ENCODE results near the gene PNRC1.
"Not testable (repeated sequence)": the region's sequence is repeated elsewhere in the genome, so short reads cannot be mapped to it uniquely, and the experiment has no call there.

The PNRC1 gene

DNA sequence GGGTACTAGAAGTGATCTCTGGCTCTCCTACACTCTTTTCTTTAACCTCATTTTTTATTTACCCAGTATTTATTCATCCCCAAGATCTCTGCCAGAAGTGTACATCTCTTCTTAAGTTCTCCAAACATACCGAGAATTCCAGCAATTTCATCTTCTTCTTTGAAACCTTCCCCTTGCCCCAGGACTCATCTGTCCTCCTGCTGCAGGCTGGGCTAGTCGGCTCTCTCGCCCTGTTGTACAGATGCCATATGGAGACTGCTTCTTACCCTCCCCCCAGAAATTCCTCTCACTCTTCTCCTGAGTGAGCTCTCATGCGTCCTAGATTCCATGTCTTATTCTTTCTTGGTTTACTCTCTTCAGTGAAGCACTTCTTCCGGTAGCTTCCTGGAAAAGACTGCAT lies 21.9 kb upstream of the PNRC1 start:
- DNase-seq (ENCODE audit: low read depth in 2 of 3, low spot score in 1 of 3) = no peak

DNA sequence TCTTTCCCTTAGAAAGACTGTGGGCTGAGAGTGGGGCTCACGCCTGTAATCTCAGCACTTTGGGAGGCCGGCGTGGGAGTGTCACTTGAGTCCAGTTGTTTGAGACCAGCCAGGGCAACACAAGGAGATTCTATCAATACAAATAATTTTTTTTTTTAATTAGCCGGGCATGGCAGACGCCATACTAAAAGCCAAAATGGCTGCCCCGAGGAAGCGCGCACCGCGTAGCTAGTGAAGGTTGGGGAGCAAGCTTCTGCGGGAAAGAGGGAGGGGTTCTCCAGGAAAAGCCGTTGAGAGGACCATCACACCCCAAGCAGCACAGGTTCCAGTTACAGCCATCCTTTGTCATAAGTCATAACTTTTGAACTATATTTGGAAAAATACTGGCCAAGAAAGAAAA lies 21.3 kb upstream of the PNRC1 start:
- no peak for DNase-seq (ENCODE audit: low read depth in 2 of 3, low spot score in 1 of 3)

DNA sequence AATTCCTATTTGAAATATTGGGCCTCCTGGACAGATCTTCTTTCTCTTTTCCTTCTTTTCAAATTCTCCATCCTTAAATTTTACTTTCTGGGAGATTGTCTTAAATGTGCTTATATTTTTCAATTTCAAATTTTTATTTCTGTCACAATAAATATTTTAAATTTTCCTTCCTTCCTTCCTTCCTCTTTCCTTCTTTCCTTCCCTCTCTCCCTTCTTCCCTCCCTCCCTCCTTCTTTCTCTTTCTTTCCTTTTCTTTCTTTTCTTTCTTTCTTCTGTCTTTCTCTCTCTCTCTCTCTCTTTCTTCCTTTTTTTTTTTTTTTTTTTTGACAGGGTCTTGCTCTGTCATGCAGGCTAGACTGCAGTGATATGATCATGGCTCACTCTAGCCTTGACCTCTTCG lies 16.7 kb upstream of the PNRC1 start:
- no peak for DNase-seq (ENCODE audit: low read depth in 2 of 3, low spot score in 1 of 3)

DNA sequence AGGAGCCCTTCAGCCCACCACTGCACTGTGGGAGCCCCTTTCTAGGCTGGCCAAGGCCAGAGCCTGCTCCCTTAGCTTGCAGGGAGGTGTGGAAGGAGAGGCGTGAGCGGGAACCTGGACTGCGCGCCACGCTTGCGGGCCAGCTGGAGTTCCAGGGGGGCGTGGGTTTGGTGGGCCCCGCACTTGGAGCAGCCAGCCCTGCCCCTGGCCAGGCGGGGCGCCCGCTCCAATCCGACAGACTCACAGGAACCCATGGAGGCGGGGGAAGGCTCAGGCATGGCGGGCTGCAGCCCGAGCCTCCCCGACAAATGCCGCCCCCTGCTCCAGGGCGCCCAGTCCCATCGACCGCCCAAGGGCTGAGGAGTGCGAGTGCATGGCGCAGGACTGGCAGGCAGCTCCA lies 15.6 kb upstream of the PNRC1 start:
- not testable (repeated sequence) for DNase-seq (ENCODE audit: low read depth in 2 of 3, low spot score in 1 of 3)

DNA sequence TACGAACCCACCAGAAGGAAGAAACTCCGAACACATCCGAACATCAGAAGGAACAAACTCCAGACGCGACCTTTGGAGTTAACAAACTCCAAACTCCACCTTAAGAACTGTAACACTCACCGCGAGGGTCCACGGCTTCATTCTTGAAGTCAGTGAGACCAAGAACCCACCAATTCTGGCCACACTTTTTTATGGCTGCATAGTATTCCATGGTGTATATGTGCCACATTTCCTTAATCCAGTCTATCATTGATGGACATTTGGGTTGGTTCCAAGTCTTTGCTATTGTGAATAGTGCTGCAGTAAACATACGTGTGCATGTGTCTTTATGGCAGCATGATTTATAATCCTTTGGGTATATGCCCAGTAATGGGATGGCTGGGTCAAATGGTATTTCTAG lies 14.4 kb upstream of the PNRC1 start:
- not testable (repeated sequence) for DNase-seq (ENCODE audit: low read depth in 2 of 3, low spot score in 1 of 3)

DNA sequence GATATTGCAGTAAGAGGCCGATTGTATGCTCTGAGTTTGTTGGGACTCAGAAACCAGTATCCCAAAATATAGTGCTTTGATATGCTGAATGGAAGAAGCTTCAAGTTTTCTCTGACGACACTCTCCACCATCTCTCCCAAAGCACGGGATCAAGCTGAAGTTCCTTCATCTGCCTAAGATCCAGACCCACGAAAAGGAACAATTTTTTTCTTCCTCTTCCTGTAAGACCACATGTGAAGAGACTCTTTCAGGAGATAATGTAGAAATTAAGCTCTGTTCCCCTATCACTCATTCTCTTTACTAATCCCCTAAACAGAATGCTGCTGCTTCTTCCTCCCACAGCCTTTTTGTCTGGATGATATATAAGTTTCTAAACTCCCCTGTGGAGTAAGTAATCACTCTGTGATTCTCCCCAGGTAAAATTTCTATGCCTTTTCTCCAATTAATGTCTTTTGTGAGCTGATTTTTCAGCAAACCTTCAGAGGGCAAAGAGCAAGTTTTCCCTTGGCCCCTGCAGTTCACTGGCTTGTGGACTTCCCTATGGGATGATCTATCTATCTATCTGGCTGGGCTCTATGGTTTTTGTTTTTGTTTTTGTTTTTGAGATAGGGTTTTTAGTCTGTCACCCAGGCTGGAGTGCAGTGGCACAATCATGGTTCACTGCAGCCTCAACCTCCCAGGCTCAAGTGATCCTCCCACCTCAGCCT lies 13.5 kb upstream of the PNRC1 start:
- DNase-seq (ENCODE audit: low read depth in 2 of 3, low spot score in 1 of 3) = no peak

DNA sequence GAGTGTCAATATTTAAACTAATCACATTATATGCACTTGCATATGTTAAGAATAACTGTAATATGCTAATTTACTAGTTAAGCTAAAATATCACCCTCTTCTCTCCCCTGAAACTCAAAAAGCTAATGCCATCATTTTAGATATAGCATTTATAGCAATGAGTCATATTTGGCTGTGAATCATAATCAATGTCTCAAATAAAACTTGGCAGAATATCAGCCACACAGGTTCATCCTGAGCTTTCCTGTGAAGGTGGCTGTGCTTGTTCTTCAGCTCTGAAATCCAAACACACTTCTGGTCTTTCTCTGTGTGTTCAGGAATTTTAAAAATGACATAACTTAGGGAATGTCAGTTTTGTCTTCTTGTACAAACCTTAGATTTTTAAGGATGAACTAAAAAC lies 12.8 kb upstream of the PNRC1 start:
- DNase-seq (ENCODE audit: low read depth in 2 of 3, low spot score in 1 of 3) = no peak

DNA sequence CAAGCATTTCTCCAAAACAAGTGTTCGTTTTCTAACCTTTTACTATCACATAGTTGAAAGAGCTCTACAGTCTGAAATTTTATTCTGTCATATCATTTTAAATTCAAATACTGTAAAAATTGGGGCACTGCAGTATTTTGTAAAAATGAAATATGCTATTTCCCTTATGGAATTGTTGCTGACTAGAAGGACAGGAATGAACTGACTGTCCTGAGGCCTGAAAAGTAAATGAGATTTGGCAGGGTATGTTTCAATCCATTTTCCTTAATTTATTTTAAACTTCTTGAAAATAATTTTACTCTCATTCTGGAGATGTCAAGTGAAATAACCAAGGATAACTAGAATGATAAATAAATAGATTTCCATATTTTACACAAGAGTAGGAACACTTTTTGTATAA lies 11.9 kb upstream of the PNRC1 start:
- DNase-seq (ENCODE audit: low read depth in 2 of 3, low spot score in 1 of 3) = no peak

DNA sequence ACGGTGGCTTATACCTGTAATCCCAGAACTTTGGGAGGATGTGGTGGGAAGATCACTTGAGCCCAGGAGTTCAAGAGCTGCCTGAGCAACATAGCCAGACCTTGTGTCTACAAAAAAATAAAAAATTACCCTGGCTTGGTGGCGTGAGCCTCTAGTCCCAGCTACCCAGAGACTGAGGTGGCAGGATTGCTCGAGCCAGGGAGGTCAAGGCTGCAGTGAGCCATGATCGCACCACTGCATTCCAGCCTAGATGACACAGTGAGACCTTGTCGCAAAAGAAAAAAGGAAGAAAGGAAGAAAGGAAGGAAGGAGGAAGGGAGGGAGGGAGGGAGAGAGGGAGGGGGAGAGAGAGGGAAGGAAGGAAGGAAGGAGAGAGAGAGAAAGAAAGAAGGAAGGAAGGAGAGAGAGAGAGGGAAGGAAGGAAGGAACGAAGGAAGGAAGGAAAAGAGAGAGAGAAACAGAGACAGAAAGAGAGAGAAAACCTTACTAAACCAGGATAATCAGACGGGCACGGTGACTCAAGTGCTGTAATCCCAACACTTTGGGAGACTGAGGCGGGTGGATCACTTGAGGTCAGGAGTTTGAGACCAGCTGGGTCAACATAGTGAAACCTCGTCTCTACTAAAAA lies 10.9 kb upstream of the PNRC1 start:
- no peak for DNase-seq (ENCODE audit: low read depth in 2 of 3, low spot score in 1 of 3)

DNA sequence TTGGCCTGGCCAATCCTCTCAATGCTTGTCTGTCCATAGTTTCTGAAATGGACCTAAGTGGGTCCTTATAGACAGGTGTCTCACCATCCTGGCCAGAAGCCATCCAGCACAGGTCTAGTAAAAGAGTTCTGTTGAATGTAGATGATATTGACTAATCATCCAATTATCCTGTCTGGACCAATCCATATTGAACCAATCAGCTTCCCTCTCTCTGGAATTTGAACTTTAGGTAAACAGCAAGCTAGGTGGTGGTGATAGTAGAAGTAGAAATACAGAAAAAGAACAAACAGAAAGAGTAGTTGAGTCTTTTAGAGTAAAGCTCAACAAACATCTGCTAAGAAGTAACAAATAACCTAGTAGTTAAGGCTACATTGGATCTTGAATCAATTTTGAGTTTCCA lies 9.5 kb upstream of the PNRC1 start:
- DNase-seq (ENCODE audit: low read depth in 2 of 3, low spot score in 1 of 3) = no peak

DNA sequence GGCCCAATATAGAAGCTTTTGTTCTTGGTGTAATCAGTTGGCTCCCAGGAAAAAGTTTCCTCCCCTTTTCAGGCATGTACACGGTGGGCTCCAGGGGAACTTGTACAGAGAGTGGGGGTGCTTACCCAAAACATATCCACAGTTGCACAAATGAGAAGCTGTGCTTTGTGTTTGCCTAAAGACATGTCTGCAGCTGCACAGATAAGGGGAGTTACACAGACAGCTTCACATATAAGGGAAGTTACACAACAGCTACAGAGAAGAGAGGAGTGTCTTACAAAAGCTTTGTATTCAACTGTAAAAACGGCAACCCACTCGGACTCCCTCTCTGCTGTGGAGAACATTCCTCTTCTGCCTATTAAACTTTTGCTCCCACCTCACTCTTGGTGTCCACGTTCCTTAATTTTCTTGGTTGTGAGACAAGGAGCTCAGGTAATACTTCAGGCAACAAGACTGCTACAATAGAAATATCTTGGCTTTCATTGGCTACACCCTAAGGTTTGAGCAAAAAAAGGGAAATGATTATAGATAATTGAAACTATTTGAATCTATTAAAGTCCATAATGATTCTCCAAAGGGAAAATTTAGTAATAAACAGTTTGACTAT lies 7.4 kb upstream of the PNRC1 start:
- no peak for DNase-seq (ENCODE audit: low read depth in 2 of 3, low spot score in 1 of 3)

DNA sequence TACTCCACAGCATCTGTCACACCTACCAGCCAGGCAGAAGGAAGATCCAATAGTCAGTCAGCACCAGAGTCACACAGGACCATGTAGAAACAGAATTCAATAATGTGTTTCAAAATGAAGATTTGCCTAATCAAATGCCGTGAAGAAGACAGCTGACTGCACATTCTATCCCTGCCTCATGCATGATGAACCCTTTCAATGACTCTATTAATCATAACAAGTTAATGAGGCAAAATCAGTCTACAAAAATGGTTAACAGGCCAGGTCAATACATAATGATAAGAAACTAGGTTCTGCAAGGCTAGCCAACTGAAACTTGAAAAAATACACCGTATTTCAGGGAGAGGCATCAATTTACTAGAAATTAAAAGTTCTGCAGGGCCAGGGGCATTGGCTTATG lies 6.7 kb upstream of the PNRC1 start:
- DNase-seq (ENCODE audit: low read depth in 2 of 3, low spot score in 1 of 3) = no peak

DNA sequence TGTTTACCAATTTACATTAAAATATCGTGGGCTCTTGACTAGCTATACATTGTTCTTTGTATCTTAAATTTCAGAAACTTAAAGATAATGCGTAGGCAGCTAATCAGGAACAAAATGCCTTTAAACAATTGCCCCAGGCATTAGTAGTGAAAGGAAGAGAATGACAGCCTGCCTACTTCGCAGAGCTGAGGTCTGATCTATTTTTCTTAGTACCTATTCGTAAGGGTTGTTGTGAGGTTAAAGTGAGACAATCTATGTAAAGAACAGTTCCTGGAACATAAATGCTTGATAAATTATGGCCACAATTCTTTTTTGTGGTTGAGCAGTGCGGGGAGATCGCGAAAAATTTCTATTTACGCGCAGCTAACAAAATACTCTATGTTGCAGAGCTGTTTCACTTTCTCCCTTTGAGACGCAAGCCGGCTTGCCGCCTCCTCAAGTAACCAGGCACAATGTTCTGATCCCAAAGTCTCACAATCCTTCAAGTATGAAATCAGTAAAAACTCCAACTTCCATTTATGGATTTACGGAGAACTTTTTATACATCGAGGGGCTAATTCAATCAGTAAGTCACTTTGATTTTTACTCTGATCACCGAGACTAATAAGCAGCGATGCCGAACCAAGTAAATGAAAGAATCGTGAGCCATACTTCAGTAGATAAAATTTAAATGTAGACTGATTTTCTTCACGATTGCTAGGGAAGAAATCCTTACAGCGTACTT lies 878 bp upstream of the PNRC1 start:
- DNase-seq (ENCODE audit: low read depth in 2 of 3, low spot score in 1 of 3) = peak in 1 of 3 donors; percentile 21

DNA sequence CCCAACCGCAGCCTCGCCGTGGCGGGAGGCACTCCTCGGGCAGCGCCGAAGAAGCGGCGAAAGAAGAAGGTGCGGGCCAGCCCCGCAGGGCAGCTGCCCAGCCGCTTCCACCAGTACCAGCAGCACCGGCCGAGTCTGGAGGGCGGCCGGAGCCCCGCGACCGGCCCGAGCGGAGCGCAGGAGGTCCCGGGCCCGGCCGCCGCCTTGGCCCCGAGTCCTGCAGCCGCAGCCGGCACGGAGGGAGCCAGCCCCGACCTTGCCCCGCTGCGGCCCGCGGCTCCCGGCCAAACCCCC lies 525 bp downstream of the PNRC1 start:
- no peak for DNase-seq (ENCODE audit: low read depth in 2 of 3, low spot score in 1 of 3)

DNA sequence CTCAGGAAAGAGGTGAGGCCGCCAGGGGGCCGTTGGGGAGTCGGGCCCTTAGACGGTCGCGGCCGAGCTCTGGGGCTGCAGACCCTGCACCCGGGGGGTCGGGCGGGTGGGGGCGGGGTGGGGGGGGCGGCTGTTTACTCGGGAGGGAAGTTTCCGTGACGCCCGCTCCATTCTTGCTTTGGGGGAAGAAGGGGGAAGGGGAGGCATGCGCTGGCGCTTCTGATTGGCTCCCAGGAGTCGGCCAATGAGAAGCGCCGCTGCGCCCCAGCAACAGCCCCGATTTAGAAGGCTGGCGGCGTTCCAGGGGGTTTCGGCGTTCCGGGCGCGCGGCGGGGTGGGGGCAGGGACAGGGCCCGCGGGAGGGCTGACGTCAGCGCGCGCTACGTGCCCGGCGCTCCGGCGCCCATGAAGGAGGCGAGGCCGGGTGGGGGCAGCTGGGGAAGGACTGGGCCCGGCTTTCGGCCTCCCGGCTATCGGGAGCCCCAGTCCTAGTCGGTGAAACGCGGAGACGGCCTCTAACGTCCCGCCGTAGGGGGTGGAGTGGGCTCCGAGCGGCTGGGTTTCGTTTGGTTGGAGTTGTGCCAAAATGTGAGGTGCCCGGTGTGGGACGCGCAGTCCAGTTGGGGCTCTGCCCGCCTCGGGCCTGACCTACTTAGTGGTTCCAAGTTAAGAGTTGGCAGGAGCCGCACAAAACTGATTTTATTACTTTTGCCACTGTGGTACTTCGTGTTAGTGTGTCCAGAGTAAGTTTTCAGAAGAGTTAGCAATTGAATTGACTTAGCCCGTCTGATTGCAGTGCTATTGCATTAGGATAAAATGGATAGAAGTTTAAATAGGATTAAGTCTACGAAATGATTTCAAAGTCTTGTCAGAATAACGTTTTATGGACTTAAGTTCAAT lies 1.1 kb downstream of the PNRC1 start:
- peak; percentile 95 to 98 (median 97) for DNase-seq (ENCODE audit: low read depth in 2 of 3, low spot score in 1 of 3)

DNA sequence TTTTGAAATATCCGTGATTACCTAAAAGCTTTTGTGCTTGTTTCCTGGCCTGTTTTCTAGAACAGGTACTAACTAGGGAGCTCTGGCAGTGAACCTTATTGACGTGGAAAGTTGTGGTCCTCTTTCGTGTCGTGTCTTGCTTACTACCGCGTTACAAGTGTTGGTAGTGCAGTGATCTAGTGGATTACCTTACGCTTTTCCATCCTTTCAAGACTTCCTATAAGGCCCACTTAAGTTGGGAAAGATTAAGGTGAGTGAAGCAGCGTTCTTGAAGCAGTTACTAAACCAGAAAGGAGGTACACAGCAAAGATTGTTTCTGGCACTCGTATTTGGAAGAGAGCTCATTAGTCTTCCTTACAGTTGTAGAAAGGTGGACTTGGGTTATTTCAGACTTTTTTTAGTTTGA lies 1.9 kb downstream of the PNRC1 start:
- no peak for DNase-seq (ENCODE audit: low read depth in 2 of 3, low spot score in 1 of 3)

DNA sequence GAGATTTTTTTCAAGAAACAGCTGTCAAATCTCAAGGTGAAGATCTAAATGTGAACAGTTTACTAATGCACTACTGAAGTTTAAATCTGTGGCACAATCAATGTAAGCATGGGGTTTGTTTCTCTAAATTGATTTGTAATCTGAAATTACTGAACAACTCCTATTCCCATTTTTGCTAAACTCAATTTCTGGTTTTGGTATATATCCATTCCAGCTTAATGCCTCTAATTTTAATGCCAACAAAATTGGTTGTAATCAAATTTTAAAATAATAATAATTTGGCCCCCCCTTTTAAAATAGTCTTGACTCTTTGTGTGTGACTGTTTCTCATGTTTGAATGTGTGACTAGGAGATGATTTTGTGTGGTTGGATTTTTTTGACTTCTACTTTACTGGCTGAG lies 4.0 kb downstream of the PNRC1 start:
- no peak for DNase-seq (ENCODE audit: low read depth in 2 of 3, low spot score in 1 of 3)

DNA sequence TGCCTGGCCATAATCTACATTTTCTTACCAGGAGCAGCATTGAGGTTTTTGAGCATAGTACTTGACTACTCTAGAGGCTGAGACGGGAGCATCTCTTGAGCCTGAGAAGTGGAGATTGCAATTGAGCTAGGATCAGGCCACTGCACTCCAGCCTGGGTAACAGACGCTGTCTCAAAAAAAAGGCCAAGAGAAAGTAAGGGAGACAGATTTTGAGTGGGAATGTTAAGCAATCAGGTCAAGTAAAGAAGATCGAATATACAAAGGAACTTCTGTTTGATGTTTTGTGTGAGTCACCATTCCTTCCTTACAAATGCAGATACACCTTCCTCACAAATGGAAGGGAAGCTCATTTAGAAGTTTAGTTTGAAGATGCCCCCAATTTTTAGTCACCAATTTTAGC lies 4.4 kb downstream of the PNRC1 start:
- no peak for DNase-seq (ENCODE audit: low read depth in 2 of 3, low spot score in 1 of 3)

DNA sequence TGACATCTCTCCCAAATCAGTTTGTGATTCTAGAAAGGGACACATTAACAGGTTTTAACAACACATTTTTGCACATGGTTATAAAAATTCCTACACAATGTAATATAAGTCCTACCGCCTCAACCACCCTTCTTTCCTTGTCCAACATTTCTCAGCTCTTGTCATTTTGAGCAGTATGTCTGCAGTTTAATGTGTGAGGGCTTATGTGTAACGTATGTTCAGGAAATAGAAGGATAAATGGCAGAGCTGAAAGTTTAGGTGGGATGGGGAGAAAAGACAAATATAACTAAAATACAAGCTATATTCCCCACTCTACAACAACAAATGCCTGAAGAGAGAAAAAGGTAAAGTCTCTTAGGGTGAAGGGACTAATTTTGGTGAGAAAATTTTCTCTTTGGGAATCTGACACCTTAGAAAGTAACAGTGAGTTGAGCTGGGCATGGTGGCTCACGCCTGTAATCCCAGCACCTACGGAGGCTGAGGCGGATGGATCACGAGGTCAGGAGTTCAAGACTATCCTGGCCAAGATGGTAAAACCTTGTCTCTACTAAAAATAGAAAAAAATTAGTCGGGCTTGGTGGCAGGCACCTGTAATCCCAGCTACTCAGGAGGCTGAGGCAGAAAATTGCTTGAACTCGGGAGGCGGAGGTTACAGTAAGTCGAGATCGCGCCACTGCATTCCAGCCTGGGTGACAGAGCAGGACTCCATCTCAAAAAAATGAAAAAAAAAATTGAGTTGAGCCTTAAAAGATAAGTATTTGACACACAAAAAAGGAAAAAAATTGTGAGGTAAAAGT lies 5.1 kb downstream of the PNRC1 start:
- no peak for DNase-seq (ENCODE audit: low read depth in 2 of 3, low spot score in 1 of 3)

DNA sequence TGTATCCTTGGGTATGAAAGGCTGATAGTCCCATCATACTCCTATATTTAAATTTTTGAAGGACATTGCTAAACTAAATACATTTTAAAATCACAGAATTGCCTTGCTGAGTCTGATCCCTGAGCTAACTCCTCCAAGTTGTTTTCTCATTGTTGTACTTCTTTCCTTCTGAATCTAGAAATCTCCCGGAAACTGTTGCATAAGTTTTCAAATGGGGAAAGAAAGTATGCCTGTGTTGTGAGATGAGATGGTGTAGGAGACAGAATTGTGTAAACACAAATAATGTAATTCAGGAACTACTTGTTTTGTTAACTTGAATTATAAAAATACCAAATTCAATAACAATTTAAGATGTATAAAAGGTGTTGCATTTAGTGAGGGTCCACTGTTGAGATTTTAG lies 7.3 kb downstream of the PNRC1 start:
- no peak for DNase-seq (ENCODE audit: low read depth in 2 of 3, low spot score in 1 of 3)

DNA sequence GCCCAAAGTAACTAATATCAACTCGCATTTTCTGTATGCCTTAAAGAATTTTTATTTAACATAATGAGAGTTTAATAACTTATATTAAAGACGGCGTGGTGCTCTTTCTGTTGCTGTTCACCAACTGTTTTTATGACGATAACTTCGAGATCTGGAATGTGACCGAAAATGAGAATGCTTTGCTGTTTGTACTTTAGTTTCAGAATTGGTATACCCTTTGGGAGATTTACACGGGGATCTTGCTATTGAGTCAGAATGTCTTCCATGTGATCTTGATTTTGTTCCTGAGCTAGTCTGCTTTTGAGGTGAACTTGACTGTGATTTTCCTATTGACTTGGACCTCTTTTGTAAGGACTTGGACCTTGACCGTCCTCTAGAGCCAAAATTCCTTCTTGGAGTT lies 17.9 kb downstream of the PNRC1 start:
- no peak for DNase-seq (ENCODE audit: low read depth in 2 of 3, low spot score in 1 of 3)

Measured in stimulated activated CD4-positive, alpha-beta T cell treated with anti-CD3 and anti-CD28 coated beads, Interleukin-12 subunit alpha, Interleukin-12 subunit beta, amount 100 ng/mL, for 48 hours (primary cell).